SK-N-MC (cell line): Measurements from ENCODE around the gene OTUB2.

Source experiments
- EZH2 ChIP-seq: fragments of 200-600 bp; sonication (generic); IDR thresholded peaks from one replicate; pipeline ENCODE4 v1.6.1; 2017; ENCODE audit warnings: antibody characterized with exemption
- POLR2AphosphoS5 ChIP-seq: IDR thresholded peaks from 2 replicates; pipeline ENCODE4 v1.6.1; 2012; ENCODE audit warnings: mild to moderate bottlenecking, low read depth, low read length, borderline replicate concordance

- no peak for TF ChIP-seq EZH2
- no peak for TF ChIP-seq POLR2AphosphoS5
Measured at GRCh38 chr14:94087891-94088290, 61.8 kb downstream of the OTUB2 start.
